Measurements from ENCODE around the gene CCL17. TPM values are rescaled to one million over a fixed set of nuclear protein-coding genes. Genes with fewer than 3 reads are reported as not detected.
A peak's percentile ranks its signal among the peaks of the same experiment; 100 is the strongest.

CCL17 gene
- polyA plus RNA-seq, 2 donors = 1.1 to 7.6 TPM

GRCh38 chr16:57377080-57377841 lies 27.3 kb upstream of the CCL17 start:
- Histone ChIP-seq H3K4me3 (ENCODE audit: low read depth in 1 of 2, low read length in 2 of 2) (no peak overlapping the region), H3K36me3 (ENCODE audit: control insufficient read depth in 2 of 2, insufficient read depth in 2 of 2, low read length in 1 of 2) (peaks cover 0 to 4% of the 10 kb centered on the region in 2 donors), H3K27me3 (ENCODE audit: control insufficient read depth in 1 of 2, insufficient read depth in 2 of 2, low read length in 2 of 2) (no peaks in the 10 kb centered on the region), H3K4me1 (ENCODE audit: control insufficient read depth in 2 of 2, insufficient read depth in 2 of 2, low read length in 1 of 2) (peaks cover 2 to 17% of the 10 kb centered on the region in 2 donors), H3K27ac (ENCODE audit: low read depth in 2 of 2, low read length in 1 of 2) (peak overlapping the region; percentile 40 to 44), H3K9me3 (ENCODE audit: control insufficient read depth in 2 of 2, insufficient read depth in 1 of 2, low read depth in 1 of 2, low read length in 1 of 2) (no peaks in the 10 kb centered on the region)
- 26 to 27% methylated on average over 5 of the region's 5 CpGs for WGBS, 2 donors

- Histone ChIP-seq H3K4me3 (ENCODE audit: low read depth in 1 of 2, low read length in 2 of 2) (no peak overlapping the region), H3K27ac (ENCODE audit: low read depth in 2 of 2, low read length in 1 of 2) (peak overlapping the region in 1 of 2 donors; percentile 34), H3K36me3 (ENCODE audit: control insufficient read depth in 2 of 2, insufficient read depth in 2 of 2, low read length in 1 of 2) (peaks cover 0 to 8% of the 10 kb centered on the region in 2 donors), H3K9me3 (ENCODE audit: control insufficient read depth in 2 of 2, insufficient read depth in 1 of 2, low read depth in 1 of 2, low read length in 1 of 2) (no peaks in the 10 kb centered on the region), H3K27me3 (ENCODE audit: control insufficient read depth in 1 of 2, insufficient read depth in 2 of 2, low read length in 2 of 2) (no peaks in the 10 kb centered on the region), H3K4me1 (ENCODE audit: control insufficient read depth in 2 of 2, insufficient read depth in 2 of 2, low read length in 1 of 2) (peaks cover 4 to 17% of the 10 kb centered on the region in 2 donors)
- WGBS, 2 donors = 68 to 69% methylated on average over 10 of the region's 10 CpGs
Observed at GRCh38 chr16:57379579-57379978, 25.0 kb upstream of the CCL17 start.

- Histone ChIP-seq H3K27me3 (ENCODE audit: control insufficient read depth in 1 of 2, insufficient read depth in 2 of 2, low read length in 2 of 2) (no peaks in the 10 kb centered on the region), H3K4me1 (ENCODE audit: control insufficient read depth in 2 of 2, insufficient read depth in 2 of 2, low read length in 1 of 2) (peaks cover 4 to 17% of the 10 kb centered on the region in 2 donors), H3K9me3 (ENCODE audit: control insufficient read depth in 2 of 2, insufficient read depth in 1 of 2, low read depth in 1 of 2, low read length in 1 of 2) (no peaks in the 10 kb centered on the region), H3K36me3 (ENCODE audit: control insufficient read depth in 2 of 2, insufficient read depth in 2 of 2, low read length in 1 of 2) (peaks cover 0 to 8% of the 10 kb centered on the region in 2 donors), H3K27ac (ENCODE audit: low read depth in 2 of 2, low read length in 1 of 2) (peak overlapping the region in 1 of 2 donors; percentile 21), H3K4me3 (ENCODE audit: low read depth in 1 of 2, low read length in 2 of 2) (no peak overlapping the region)
- WGBS, 2 donors = 51 to 52% methylated on average over 8 of the region's 8 CpGs
Observed at GRCh38 chr16:57380671-57381462, 23.7 kb upstream of the CCL17 start.

- peaks cover 0 to 8% of the 10 kb centered on the region in 2 donors for H3K36me3 ChIP-seq (ENCODE audit: control insufficient read depth in 2 of 2, insufficient read depth in 2 of 2, low read length in 1 of 2)
- peaks cover 4 to 19% of the 10 kb centered on the region in 2 donors for H3K4me1 ChIP-seq (ENCODE audit: control insufficient read depth in 2 of 2, insufficient read depth in 2 of 2, low read length in 1 of 2)
- no peaks in the 10 kb centered on the region for H3K27me3 ChIP-seq (ENCODE audit: control insufficient read depth in 1 of 2, insufficient read depth in 2 of 2, low read length in 2 of 2)
- WGBS, 2 donors = 90 to 91% methylated on average over 35 of the region's 35 CpGs
- H3K4me3 ChIP-seq (ENCODE audit: low read depth in 1 of 2, low read length in 2 of 2) = no peak overlapping the region
- H3K9me3 ChIP-seq (ENCODE audit: control insufficient read depth in 2 of 2, insufficient read depth in 1 of 2, low read depth in 1 of 2, low read length in 1 of 2) = no peaks in the 10 kb centered on the region
- H3K27ac ChIP-seq (ENCODE audit: low read depth in 2 of 2, low read length in 1 of 2) = peak overlapping the region in 1 of 2 donors; percentile 15
Observed at GRCh38 chr16:57381791-57382534, 22.6 kb upstream of the CCL17 start.

- H3K36me3 ChIP-seq (ENCODE audit: control insufficient read depth in 2 of 2, insufficient read depth in 2 of 2, low read length in 1 of 2) = peaks cover 0 to 8% of the 10 kb centered on the region in 2 donors
- no peak overlapping the region for H3K4me3 ChIP-seq (ENCODE audit: low read depth in 1 of 2, low read length in 2 of 2)
- H3K4me1 ChIP-seq (ENCODE audit: control insufficient read depth in 2 of 2, insufficient read depth in 2 of 2, low read length in 1 of 2) = peaks cover 6 to 14% of the 10 kb centered on the region in 2 donors
- H3K9me3 ChIP-seq (ENCODE audit: control insufficient read depth in 2 of 2, insufficient read depth in 1 of 2, low read depth in 1 of 2, low read length in 1 of 2) = no peaks in the 10 kb centered on the region
- no peak overlapping the region for H3K27ac ChIP-seq (ENCODE audit: low read depth in 2 of 2, low read length in 1 of 2)
- 84 to 88% methylated on average over 16 of the region's 16 CpGs for WGBS, 2 donors
- H3K27me3 ChIP-seq (ENCODE audit: control insufficient read depth in 1 of 2, insufficient read depth in 2 of 2, low read length in 2 of 2) = no peaks in the 10 kb centered on the region
Observed at GRCh38 chr16:57382535-57383275, 21.9 kb upstream of the CCL17 start.

GRCh38 chr16:57383276-57384247 lies 21.0 kb upstream of the CCL17 start:
- peaks cover 6 to 18% of the 10 kb centered on the region in 2 donors for H3K4me1 ChIP-seq (ENCODE audit: control insufficient read depth in 2 of 2, insufficient read depth in 2 of 2, low read length in 1 of 2)
- peak overlapping the region in 1 of 2 donors; percentile 13 for H3K27ac ChIP-seq (ENCODE audit: low read depth in 2 of 2, low read length in 1 of 2)
- peaks cover 0 to 8% of the 10 kb centered on the region in 2 donors for H3K36me3 ChIP-seq (ENCODE audit: control insufficient read depth in 2 of 2, insufficient read depth in 2 of 2, low read length in 1 of 2)
- H3K27me3 ChIP-seq (ENCODE audit: control insufficient read depth in 1 of 2, insufficient read depth in 2 of 2, low read length in 2 of 2) = no peaks in the 10 kb centered on the region
- H3K4me3 ChIP-seq (ENCODE audit: low read depth in 1 of 2, low read length in 2 of 2) = no peak overlapping the region
- no peaks in the 10 kb centered on the region for H3K9me3 ChIP-seq (ENCODE audit: control insufficient read depth in 2 of 2, insufficient read depth in 1 of 2, low read depth in 1 of 2, low read length in 1 of 2)
- WGBS, 2 donors = 53 to 54% methylated on average over 8 of the region's 8 CpGs

GRCh38 chr16:57384248-57385070 lies 20.1 kb upstream of the CCL17 start:
- Histone ChIP-seq H3K27me3 (ENCODE audit: control insufficient read depth in 1 of 2, insufficient read depth in 2 of 2, low read length in 2 of 2) (no peaks in the 10 kb centered on the region), H3K36me3 (ENCODE audit: control insufficient read depth in 2 of 2, insufficient read depth in 2 of 2, low read length in 1 of 2) (peaks cover 0 to 8% of the 10 kb centered on the region in 2 donors), H3K4me1 (ENCODE audit: control insufficient read depth in 2 of 2, insufficient read depth in 2 of 2, low read length in 1 of 2) (peaks cover 6 to 18% of the 10 kb centered on the region in 2 donors), H3K27ac (ENCODE audit: low read depth in 2 of 2, low read length in 1 of 2) (peak overlapping the region in 1 of 2 donors; percentile 13), H3K9me3 (ENCODE audit: control insufficient read depth in 2 of 2, insufficient read depth in 1 of 2, low read depth in 1 of 2, low read length in 1 of 2) (no peaks in the 10 kb centered on the region), H3K4me3 (ENCODE audit: low read depth in 1 of 2, low read length in 2 of 2) (no peak overlapping the region)
- 51 to 62% methylated on average over 11 of the region's 11 CpGs for WGBS, 2 donors

GRCh38 chr16:57385083-57385482 lies 19.5 kb upstream of the CCL17 start:
- peaks cover 0 to 8% of the 10 kb centered on the region in 2 donors for H3K36me3 ChIP-seq (ENCODE audit: control insufficient read depth in 2 of 2, insufficient read depth in 2 of 2, low read length in 1 of 2)
- 79 to 87% methylated on average over 5 of the region's 5 CpGs for WGBS, 2 donors
- H3K4me1 ChIP-seq (ENCODE audit: control insufficient read depth in 2 of 2, insufficient read depth in 2 of 2, low read length in 1 of 2) = peaks cover 6 to 18% of the 10 kb centered on the region in 2 donors
- H3K27ac ChIP-seq (ENCODE audit: low read depth in 2 of 2, low read length in 1 of 2) = no peak overlapping the region
- H3K9me3 ChIP-seq (ENCODE audit: control insufficient read depth in 2 of 2, insufficient read depth in 1 of 2, low read depth in 1 of 2, low read length in 1 of 2) = no peaks in the 10 kb centered on the region
- H3K4me3 ChIP-seq (ENCODE audit: low read depth in 1 of 2, low read length in 2 of 2) = no peak overlapping the region
- no peaks in the 10 kb centered on the region for H3K27me3 ChIP-seq (ENCODE audit: control insufficient read depth in 1 of 2, insufficient read depth in 2 of 2, low read length in 2 of 2)
